Esophagus (tissue), 2 donors: ENCODE results near the gene TPSAB1. TPM values are rescaled to one million over a fixed set of nuclear protein-coding genes. Genes with fewer than 3 reads are reported as not detected.
"Not testable (repeated sequence)": the region's sequence is repeated elsewhere in the genome, so short reads cannot be mapped to it uniquely, and the experiment has no call there.

Experiments used
- H3K27ac ChIP-seq, 2 donors: one replicate each; pipeline ENCODE4 v1.5.1; 2013; ENCODE audit warnings: low read depth in 2 of 2, mild to moderate bottlenecking in 2 of 2, inconsistent platforms in 1 of 2, low read length in 1 of 2, moderate library complexity in 1 of 2
- H3K27me3 ChIP-seq, 2 donors: one replicate each; pipeline ENCODE4 v1.6.1; 2013; ENCODE audit warnings: low read length in 2 of 2, control low read depth in 1 of 2, mild to moderate bottlenecking in 1 of 2; ENCODE audit not compliant: insufficient read depth in 2 of 2, control insufficient read depth in 1 of 2
- H3K36me3 ChIP-seq, 2 donors: one replicate each; pipeline ENCODE4 v1.6.1; 2013; ENCODE audit warnings: low read length in 1 of 2; ENCODE audit not compliant: control insufficient read depth in 2 of 2, insufficient read depth in 2 of 2
- H3K4me1 ChIP-seq, 2 donors: one replicate each; pipeline ENCODE4 v1.6.1; 2013; ENCODE audit warnings: low read length in 1 of 2; ENCODE audit not compliant: control insufficient read depth in 2 of 2, insufficient read depth in 2 of 2
- H3K4me3 ChIP-seq, 2 donors: one replicate each; pipeline ENCODE4 v1.5.1; 2013; ENCODE audit warnings: low read length in 2 of 2, mild to moderate bottlenecking in 2 of 2, low read depth in 1 of 2, moderate library complexity in 1 of 2
- H3K9me3 ChIP-seq, 2 donors: one replicate each; pipeline ENCODE4 v1.6.1; 2013; ENCODE audit warnings: mild to moderate bottlenecking in 2 of 2, low read depth in 1 of 2, low read length in 1 of 2, moderate library complexity in 1 of 2; ENCODE audit not compliant: control insufficient read depth in 2 of 2, insufficient read depth in 1 of 2
- WGBS, 2 donors: extraction: QIAGEN DNeasy Blood & Tissue Kit; methylation state at CpG; one replicate each; pipeline ENCODE4 v1.1.7; 2013; 5-methylcytosine and 5-hydroxymethylcytosine counted together
- polyA plus RNA-seq, 2 donors: library from polyadenylated mRNA; stranded (reverse); fragments of 200-250 nt; gene quantifications; one replicate each; pipeline ENCODE4 v1.2.3, GENCODE V29; 2013
- donor health status: healthy with polysubstance abuse.
- donor health status: Bipolar disorder and iron deficiency.

The TPSAB1 gene
- polyA plus RNA-seq, 2 donors = 2.8 to 33.0 TPM

DNA sequence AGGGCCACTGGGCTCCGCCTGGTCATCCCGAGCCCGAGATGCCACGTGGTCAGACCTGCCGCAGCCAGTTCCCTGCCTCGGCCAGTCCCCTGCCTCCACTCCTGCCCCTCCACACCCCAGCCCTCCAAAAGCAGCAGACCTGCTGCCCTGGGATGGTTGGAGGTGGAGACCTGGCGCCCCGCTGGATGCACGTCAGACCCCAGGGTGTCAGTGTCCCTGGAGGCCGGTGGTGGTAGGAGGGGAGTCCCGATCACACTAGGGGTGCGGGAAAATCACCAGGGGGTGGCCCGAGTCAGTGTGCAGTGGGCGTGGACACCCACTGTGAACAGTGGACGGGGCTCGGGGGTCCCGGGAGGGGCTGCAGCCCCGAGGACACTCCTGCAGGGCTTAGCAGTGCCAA is 42.3 kb upstream of the TPSAB1 start:
- no peaks in the 10 kb centered on the region for H3K36me3 ChIP-seq
- no peak overlapping the region for H3K27ac ChIP-seq
- H3K9me3 ChIP-seq = no peaks in the 10 kb centered on the region
- no peaks in the 10 kb centered on the region for H3K27me3 ChIP-seq
- 82 to 84% methylated on average over 18 of the region's 18 CpGs for WGBS, 2 donors
- H3K4me3 ChIP-seq = no peak overlapping the region
- peaks cover 0 to 3% of the 10 kb centered on the region in 2 donors for H3K4me1 ChIP-seq

DNA sequence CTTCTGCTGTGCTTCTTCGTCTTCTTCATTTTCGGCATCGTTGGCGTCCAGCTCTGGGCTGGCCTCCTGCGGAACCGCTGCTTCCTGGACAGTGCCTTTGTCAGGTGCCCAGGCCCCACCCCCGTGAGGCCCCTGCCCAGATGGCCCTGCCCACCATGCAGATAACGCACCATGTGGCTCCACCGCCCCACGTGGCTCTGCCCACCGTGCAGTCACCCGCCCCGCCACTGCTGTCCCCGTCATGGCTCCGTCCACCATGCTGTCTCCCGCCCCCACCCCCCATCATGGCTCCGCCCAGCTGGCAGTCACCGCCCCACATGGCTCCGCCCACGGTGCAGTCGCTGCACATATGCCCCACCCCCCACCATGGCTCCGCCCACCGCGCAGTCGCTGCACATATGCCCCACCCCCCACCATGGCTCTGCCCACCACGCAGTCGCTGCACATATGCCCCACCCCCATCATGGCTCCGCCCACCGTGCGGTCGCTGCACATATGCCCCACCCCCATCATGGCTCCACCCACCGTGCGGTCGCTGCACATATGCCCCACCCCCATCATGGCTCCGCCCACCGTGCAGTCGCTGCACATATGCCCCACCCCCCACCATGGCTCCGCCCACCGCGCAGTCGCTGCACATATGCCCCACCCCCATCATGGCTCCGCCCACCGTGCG is 41.7 kb upstream of the TPSAB1 start:
- WGBS, 2 donors = 89 to 90% methylated on average over 40 to 44 of the region's 44 CpGs
- H3K9me3 ChIP-seq, H3K4me3 ChIP-seq, H3K36me3 ChIP-seq, H3K27me3 ChIP-seq, H3K4me1 ChIP-seq, H3K27ac ChIP-seq: not testable (repeated sequence)

DNA sequence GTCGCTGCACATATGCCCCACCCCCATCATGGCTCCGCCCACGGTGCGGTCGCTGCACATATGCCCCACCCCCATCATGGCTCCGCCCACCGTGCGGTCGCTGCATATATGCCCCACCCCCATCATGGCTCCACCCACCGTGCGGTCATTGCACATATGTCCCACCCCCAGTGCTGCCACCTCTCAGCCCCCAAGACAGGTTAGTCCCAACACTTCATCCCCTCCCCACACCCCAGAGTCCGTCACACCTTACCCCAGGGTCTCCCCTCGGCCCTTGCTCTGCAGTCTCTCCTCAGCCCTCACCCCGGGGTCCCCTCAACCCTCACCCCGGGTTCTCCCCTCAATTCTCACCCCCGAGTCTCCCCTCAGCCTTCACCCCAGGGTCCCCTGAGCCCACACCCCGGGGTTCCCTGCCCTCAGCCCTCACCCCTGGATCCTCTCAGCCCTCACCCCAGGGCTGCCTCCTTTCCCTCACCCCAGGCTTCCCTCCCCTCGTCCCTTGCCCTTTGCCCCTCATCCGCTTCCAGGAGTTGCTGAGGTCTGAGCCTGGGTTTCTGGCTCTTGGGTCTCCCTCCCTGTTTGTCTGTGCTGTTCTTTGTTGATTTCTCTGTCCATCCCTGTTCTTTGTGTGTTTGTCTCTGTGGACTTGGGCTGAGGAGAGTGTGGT is 41.0 kb upstream of the TPSAB1 start:
- peaks cover 0 to 3% of the 10 kb centered on the region in 2 donors for H3K4me1 ChIP-seq
- H3K36me3 ChIP-seq = no peaks in the 10 kb centered on the region
- WGBS, 2 donors = 84 to 86% methylated on average over 10 to 15 of the region's 19 CpGs
- H3K9me3 ChIP-seq = no peaks in the 10 kb centered on the region
- no peaks in the 10 kb centered on the region for H3K27me3 ChIP-seq
- H3K27ac ChIP-seq = no peak overlapping the region
- H3K4me3 ChIP-seq = no peak overlapping the region

DNA sequence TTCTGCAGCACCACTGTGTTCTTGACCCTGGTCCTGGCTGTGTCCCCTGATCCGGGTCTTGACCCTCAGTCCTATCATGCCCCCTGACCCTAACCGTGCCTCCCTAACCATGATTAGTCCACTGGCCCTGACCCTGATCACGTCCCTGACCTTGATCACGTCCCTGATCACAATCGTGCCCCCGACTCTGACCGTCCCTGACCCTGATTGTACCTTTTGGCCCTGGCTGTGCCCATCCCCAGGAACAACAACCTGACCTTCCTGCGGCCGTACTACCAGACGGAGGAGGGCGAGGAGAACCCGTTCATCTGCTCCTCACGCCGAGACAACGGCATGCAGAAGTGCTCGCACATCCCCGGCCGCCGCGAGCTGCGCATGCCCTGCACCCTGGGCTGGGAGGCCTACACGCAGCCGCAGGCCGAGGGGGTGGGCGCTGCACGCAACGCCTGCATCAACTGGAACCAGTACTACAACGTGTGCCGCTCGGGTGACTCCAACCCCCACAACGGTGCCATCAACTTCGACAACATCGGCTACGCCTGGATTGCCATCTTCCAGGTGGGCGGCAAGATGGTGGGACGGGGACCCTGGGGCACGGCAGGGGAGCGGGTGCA is 40.4 kb upstream of the TPSAB1 start:
- H3K36me3 ChIP-seq = no peaks in the 10 kb centered on the region
- H3K9me3 ChIP-seq = no peaks in the 10 kb centered on the region
- no peak overlapping the region for H3K4me3 ChIP-seq
- WGBS, 2 donors = 91 to 93% methylated on average over 38 of the region's 38 CpGs
- H3K27me3 ChIP-seq = no peaks in the 10 kb centered on the region
- H3K4me1 ChIP-seq = no peaks in the 10 kb centered on the region
- H3K27ac ChIP-seq = no peak overlapping the region

DNA sequence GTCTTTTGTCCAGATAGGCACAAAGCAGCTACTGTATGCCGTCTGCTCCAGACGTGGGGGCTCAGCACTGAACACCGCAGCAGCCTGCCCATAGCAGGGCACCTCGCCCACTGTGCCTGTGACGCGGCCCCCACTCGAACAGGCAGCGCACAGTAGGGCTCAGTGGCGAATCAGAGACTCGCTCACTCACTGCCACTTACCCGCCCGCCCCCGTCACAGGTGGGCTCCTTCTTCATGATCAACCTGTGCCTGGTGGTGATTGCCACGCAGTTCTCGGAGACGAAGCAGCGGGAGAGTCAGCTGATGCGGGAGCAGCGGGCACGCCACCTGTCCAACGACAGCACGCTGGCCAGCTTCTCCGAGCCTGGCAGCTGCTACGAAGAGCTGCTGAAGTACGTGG is 39.1 kb upstream of the TPSAB1 start:
- no peaks in the 10 kb centered on the region for H3K4me1 ChIP-seq
- 90 to 92% methylated on average over 25 of the region's 25 CpGs for WGBS, 2 donors
- H3K36me3 ChIP-seq = no peaks in the 10 kb centered on the region
- no peaks in the 10 kb centered on the region for H3K9me3 ChIP-seq
- H3K27ac ChIP-seq = no peak overlapping the region
- H3K27me3 ChIP-seq = no peaks in the 10 kb centered on the region
- no peak overlapping the region for H3K4me3 ChIP-seq

DNA sequence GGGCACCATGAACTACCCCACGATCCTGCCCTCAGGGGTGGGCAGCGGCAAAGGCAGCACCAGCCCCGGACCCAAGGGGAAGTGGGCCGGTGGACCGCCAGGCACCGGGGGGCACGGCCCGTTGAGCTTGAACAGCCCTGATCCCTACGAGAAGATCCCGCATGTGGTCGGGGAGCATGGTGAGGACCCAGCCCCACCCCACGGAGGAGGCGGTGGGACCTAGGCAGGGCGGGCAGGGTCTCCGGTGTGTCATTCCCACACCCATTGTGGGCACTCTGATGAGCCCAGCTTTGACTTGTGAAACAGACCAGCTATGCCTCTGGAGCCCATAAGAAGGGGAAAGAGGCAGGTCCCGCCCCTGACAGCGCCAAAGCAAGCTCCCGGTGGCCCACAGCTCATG is 38.2 kb upstream of the TPSAB1 start:
- 90 to 91% methylated on average over 17 to 18 of the region's 18 CpGs for WGBS, 2 donors
- Histone ChIP-seq H3K27me3 (no peaks in the 10 kb centered on the region), H3K36me3 (no peaks in the 10 kb centered on the region), H3K9me3 (no peaks in the 10 kb centered on the region), H3K4me3 (no peak overlapping the region), H3K27ac (no peak overlapping the region), H3K4me1 (no peaks in the 10 kb centered on the region)

DNA sequence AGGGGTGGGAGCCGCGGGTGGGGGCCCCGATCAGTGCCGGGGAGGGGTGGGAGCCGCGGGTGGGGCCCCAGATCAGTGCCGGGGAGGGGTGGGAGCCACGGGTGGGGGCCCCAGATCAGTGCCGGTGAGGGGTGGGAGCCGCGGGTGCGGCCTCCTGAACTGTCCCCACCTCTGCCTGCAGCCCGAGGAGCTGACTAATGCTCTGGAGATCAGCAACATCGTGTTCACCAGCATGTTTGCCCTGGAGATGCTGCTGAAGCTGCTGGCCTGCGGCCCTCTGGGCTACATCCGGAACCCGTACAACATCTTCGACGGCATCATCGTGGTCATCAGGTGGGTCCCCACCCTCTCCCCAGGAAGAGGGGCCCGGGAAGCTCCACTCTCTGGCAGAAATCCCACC is 35.6 kb upstream of the TPSAB1 start:
- no peaks in the 10 kb centered on the region for H3K9me3 ChIP-seq
- WGBS, 2 donors = 67 to 77% methylated on average over 8 to 15 of the region's 21 CpGs
- H3K4me1 ChIP-seq = no peaks in the 10 kb centered on the region
- H3K27me3 ChIP-seq = no peaks in the 10 kb centered on the region
- H3K4me3 ChIP-seq = no peak overlapping the region
- H3K27ac ChIP-seq = no peak overlapping the region
- H3K36me3 ChIP-seq = no peaks in the 10 kb centered on the region

DNA sequence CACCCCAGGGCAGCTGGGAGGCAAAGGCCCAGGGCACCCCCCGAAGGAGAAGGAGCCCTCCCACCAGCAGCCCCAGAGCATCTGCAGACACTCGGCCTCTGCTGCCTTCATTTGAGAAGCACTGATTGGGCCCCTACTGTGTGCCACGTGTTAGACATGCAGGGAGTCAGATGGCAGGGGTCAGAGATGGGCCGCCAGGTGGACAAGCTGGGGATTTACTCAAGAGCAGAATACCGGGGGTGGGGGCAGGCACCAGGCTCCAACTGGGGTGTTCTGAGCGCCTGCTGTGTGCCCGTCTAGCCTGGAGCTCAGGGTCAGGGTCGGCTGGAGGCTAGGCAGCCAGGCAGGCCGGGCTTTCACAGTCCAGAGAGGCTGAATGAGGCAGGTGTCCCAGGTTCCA is 34.2 kb upstream of the TPSAB1 start:
- H3K27ac ChIP-seq = no peak overlapping the region
- H3K4me1 ChIP-seq = no peaks in the 10 kb centered on the region
- 67 to 71% methylated on average over 9 of the region's 9 CpGs for WGBS, 2 donors
- H3K27me3 ChIP-seq = no peaks in the 10 kb centered on the region
- no peaks in the 10 kb centered on the region for H3K9me3 ChIP-seq
- no peak overlapping the region for H3K4me3 ChIP-seq
- H3K36me3 ChIP-seq = no peaks in the 10 kb centered on the region

DNA sequence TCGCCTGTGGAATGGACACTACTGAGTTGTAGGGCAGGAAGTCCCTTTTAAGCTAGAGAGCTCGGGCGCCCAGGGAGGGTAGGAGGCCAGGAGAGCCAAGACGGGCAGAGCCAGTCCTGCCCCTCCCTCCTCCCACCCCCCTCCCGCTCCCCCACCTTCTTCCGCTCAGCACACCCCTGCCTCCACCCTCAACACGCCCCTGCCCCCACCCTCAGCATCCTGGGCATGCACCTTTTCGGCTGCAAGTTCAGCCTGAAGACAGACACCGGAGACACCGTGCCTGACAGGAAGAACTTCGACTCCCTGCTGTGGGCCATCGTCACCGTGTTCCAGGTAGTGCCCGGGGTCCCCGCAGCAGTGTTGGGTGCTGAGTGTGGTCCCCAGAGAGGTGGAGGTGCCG is 33.7 kb upstream of the TPSAB1 start:
- H3K4me1 ChIP-seq = no peaks in the 10 kb centered on the region
- no peak overlapping the region for H3K27ac ChIP-seq
- H3K36me3 ChIP-seq = no peaks in the 10 kb centered on the region
- no peaks in the 10 kb centered on the region for H3K27me3 ChIP-seq
- H3K4me3 ChIP-seq = no peak overlapping the region
- 74 to 77% methylated on average over 15 to 16 of the region's 16 CpGs for WGBS, 2 donors
- no peaks in the 10 kb centered on the region for H3K9me3 ChIP-seq
